HG03045 (cell line): ENCODE data around the gene CREG2.

ENCODE experiments used
- ATAC-seq: cut with Tn5 transposase; IDR thresholded peaks from one replicate; pipeline ENCODE4 v1.9.1; 2021; ENCODE audit warnings: mild to moderate bottlenecking, moderate library complexity; ENCODE audit not compliant: unreplicated experiment

Gene CREG2, protein sequence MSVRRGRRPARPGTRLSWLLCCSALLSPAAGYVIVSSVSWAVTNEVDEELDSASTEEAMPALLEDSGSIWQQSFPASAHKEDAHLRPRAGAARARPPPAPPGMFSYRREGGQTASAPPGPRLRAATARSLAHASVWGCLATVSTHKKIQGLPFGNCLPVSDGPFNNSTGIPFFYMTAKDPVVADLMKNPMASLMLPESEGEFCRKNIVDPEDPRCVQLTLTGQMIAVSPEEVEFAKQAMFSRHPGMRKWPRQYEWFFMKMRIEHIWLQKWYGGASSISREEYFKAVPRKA

GRCh38 chr2:101387151-101387834 lies at the start of gene CREG2:
TSS of gene CREG2 (minus strand) at chr2:101387503. CDS start at chr2:101387457, 46 bp downstream.
- ATAC-seq, result no peak

DNA sequence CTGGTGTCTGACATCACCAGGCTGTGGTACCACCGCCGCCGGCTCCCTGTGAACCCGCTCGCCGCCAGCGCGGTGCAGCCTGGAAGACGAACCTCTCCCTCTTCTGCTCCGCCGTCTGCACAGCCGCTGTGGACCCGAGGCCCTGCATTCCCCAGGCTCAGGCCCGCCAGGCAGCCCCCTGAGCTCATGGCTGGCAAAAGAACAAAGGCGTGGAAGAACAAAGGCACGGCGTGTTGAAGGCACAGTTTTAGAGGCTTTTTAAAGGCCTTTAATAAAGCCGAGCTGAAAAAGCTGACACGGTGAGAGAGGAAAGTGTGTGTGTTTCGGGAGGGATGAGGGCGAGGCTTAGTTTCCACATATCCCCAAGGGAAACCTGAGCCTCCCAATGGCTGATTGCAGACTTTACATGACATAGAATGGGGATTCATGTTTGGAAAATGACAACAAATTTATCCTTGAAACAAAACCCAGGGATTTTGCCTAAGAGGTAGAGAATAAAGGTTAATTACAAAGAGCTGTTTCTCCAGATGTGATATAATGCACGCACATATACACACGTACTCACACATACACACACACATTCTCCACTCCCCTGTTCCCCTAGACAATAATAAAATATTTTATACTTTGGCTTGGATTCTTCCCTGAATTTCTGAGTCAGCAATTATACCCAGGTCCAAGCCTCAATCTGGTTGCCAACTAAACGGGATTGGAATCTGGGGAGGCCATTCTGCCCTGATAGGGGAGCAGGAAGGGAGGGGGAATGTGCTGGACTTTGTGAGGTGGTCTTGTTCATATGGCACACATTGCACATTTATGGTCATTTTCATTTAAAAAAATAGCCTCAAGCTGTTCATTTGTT lies 47.9 kb upstream of the CREG2 start:
- ATAC-seq, result no peak

GRCh38 chr2:101433465-101433864 lies 46.2 kb upstream of the CREG2 start:
- no peak for ATAC-seq

DNA sequence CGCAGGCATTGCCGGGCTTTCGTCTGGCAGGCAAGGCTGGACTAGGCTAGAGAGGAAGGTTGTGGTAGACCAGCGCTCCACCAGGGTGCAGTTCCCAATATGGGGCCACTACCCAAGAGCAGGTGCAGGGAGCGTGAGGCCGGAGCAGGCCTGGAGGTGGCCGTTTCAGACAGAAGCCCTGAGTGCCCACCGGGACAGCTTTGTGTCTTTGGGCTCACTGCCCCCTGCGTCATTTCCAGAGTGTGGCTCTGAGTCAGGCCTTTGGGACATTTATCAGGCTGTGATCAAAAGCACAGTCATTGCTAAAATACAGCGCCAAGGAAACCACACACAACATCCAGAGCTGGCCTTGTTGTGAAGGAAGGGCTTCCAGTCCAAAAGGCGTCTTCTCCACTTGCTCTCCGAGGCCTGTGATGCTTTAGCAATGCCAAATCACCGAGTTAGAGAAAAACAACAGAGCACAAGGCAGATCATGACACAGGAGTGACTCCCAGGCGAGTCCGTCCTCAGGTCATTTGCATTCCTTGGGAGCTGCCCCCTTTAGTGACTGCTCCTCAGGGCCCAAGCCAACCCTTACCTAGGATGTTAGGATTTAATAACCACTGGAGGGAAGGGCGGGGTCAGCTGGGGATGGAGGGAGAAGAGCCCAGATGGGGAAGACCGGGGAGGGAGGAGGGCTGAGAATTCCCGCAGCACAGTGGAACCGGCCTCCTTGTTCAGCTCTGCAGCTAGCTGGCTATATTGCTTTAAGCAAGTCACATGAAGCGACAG lies 45.3 kb upstream of the CREG2 start:
- ATAC-seq, result no peak

GRCh38 chr2:101431486-101431885 lies 44.2 kb upstream of the CREG2 start:
- ATAC-seq, result no peak

GRCh38 chr2:101430156-101430555 lies 42.9 kb upstream of the CREG2 start:
- ATAC-seq, result no peak

DNA sequence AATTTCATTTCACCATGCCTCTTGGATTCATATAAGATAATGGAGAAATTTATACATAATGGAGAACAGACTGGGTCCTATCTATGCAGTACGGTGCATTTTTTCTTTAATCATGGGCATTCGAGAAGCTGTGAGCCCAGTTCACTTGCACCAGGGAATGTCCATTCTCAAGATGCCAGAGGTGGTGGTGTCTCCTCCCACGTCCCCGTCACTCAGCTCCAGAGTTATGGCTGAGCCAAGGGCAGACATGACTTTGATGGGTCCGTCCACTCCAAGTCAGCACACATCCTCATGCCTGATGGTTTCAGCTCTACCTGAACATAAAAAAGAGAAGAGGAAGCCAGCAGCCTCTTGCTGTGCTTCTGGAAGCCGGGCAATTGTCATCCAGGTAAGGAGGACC lies 42.1 kb upstream of the CREG2 start:
- no peak for ATAC-seq

DNA sequence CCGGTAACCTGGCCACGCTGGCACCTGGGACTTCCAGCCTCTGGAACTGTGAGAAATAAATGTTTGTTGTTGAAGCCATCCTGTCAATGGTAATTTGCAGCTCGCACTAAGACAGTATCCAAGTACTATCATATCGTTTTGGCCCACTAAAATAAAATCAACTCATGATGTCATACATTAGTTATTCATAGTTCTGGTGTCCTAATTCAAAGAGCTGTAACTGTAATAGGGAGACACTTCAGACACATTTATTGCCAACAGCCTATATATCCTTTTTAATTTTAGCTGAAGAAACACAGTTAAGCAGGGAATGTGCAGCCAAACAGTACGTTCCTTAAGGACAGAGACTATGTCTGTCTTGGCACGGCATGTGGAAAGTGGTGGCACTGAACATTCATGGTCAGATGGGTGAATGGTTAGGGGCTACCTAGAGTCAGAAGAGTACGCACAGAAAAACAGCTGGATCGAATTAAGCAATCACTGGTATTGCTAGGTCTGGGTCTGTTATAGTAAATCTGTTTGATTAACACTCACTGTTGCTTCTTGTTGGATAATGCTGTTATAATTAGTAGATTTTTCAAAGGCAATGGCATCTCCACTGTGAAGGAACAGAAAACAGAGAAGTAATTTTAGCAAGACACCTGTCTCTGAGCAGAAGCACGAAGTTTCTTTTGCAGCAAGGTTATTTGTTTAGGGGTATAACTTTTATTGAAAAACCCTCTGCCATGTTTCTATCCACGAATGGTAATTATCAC lies 41.3 kb upstream of the CREG2 start:
- ATAC-seq, result no peak

- ATAC-seq, result no peak
These were observed 40.4 kb upstream of the CREG2 start for GRCh38 chr2:101427743-101428142.

GRCh38 chr2:101427240-101427639 lies 39.9 kb upstream of the CREG2 start:
- no peak for ATAC-seq

- no peak for ATAC-seq
These were observed 39.5 kb upstream of the CREG2 start for GRCh38 chr2:101426822-101427221.

DNA sequence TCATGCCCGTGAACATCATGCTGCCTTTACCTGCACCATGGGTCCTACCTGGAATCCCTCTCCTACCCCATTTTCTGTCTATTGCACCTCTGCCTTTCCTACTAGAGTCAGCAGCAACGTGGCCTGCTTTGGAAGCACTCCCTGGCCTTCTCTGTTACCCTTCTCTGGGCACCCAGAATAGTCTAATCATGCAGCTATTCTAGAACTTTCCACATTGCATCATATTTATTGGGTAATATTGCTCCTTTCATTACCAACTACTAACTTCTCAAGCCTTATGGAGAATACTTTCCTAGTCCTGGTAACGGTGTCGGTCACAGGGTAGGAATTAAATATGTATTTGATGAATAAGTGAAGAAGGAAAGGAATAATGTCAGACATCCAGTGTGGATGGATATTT lies 33.3 kb upstream of the CREG2 start:
- no peak for ATAC-seq

- no peak for ATAC-seq
These were observed 31.9 kb upstream of the CREG2 start for GRCh38 chr2:101419096-101419663.

GRCh38 chr2:101418460-101419095 lies 31.3 kb upstream of the CREG2 start:
- no peak for ATAC-seq

GRCh38 chr2:101416609-101417008 lies 29.3 kb upstream of the CREG2 start:
- no peak for ATAC-seq

DNA sequence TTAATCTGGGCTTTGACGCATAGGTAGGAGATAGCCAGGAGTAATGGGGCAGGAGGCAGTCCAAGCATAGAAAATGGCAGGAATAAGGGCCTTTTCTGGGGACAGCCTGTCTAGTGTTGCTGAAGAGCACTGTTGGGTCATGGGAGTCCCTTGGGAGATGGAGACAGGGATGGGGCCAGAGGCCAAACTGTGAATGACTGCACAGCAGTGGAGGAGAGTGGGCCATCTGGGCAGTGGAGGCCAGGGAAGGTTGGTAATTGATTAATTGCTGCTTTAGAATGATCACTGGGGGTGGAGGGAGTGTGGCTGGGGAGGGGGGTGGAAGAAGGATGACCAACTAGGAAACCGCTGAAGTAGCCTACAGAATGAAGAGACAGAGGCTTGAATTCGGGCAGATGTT lies 28.6 kb upstream of the CREG2 start:
- ATAC-seq, result no peak

DNA sequence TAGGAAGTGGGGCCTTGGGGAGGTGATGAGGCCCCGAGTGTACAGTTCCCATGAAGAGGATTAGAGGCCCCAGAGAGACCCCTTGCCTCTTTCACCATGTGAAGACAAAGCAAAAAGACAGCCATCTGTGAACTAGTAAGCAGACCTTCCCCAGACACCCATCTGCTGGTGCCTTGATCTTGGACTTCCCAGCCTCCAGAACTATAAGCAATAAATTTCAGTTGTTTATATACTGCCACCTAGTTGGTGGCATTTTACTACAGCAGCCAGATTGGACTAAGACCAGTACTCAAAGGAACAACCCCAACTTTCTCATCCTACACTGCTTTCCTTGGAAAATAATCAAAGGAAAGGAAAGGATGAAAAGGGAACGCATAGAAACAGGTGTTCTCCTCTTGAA lies 27.9 kb upstream of the CREG2 start:
- no peak for ATAC-seq

GRCh38 chr2:101412092-101412694 lies 24.9 kb upstream of the CREG2 start:
- no peak for ATAC-seq

DNA sequence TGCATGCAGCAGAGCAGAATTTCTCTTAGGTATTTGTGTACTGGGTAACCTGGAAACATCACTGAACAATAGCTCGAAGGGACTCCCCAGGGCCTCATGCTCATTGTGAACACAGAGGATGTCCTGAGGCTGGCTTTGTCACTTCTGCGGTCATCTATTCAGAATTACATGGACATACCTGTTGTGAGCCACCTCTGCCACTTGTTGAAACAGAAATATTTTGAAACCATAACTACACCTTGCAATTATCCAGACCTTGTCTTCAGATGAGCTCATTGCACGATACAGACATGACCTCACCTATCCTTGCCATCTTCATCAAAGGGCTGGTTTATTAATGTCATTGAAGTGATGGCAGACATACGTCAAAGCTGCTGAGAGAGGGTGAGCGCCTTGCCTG lies 23.4 kb upstream of the CREG2 start:
- ATAC-seq, result no peak
